HG02970 (cell line): ENCODE results near the gene ZP1.

Experiments used
- ATAC-seq: cut with Tn5 transposase; IDR thresholded peaks from one replicate; pipeline ENCODE4 v1.9.1; 2021; ENCODE audit warnings: mild to moderate bottlenecking, moderate library complexity, moderate number of reproducible peaks; ENCODE audit not compliant: unreplicated experiment, low FRiP score

ZP1 gene

GRCh38 chr11:60875366-60876167 lies 8.2 kb downstream of the ZP1 start:
- ATAC-seq, result no peak

- ATAC-seq, result no peak
Observed at GRCh38 chr11:60876168-60876485, 8.8 kb downstream of the ZP1 start.

- ATAC-seq, result no peak
Observed at GRCh38 chr11:60878245-60879101, 11.1 kb downstream of the ZP1 start.

GRCh38 chr11:60879104-60879503 lies 11.8 kb downstream of the ZP1 start:
- ATAC-seq, result no peak

- ATAC-seq, result no peak
Observed at GRCh38 chr11:60879971-60880588, 12.7 kb downstream of the ZP1 start.

GRCh38 chr11:60880643-60881282 lies 13.4 kb downstream of the ZP1 start:
- no peak for ATAC-seq

GRCh38 chr11:60887556-60887955 lies 20.2 kb downstream of the ZP1 start:
- ATAC-seq, result no peak

GRCh38 chr11:60889869-60890311 lies 22.5 kb downstream of the ZP1 start:
- no peak for ATAC-seq

GRCh38 chr11:60890696-60891095 lies 23.4 kb downstream of the ZP1 start:
- no peak for ATAC-seq

GRCh38 chr11:60891103-60891741 lies 23.9 kb downstream of the ZP1 start:
- no peak for ATAC-seq

GRCh38 chr11:60895687-60896086 lies 28.3 kb downstream of the ZP1 start:
- no peak for ATAC-seq

- no peak for ATAC-seq
Observed at GRCh38 chr11:60897496-60897895, 30.2 kb downstream of the ZP1 start.

GRCh38 chr11:60899046-60899936 lies 31.9 kb downstream of the ZP1 start:
- no peak for ATAC-seq

- ATAC-seq, result no peak
Observed at GRCh38 chr11:60899977-60900376, 32.6 kb downstream of the ZP1 start.

- no peak for ATAC-seq
Observed at GRCh38 chr11:60900673-60901404, 33.5 kb downstream of the ZP1 start.

GRCh38 chr11:60902625-60903024 lies 35.3 kb downstream of the ZP1 start:
- no peak for ATAC-seq

GRCh38 chr11:60905047-60905446 lies 37.7 kb downstream of the ZP1 start:
- no peak for ATAC-seq

- no peak for ATAC-seq
Observed at GRCh38 chr11:60905551-60906113, 38.3 kb downstream of the ZP1 start.
